ENCODE data around the gene RBM34.
"Not testable (repeated sequence)": the region's sequence is repeated elsewhere in the genome, so short reads cannot be mapped to it uniquely, and the experiment has no call there.

The RBM34 gene, protein sequence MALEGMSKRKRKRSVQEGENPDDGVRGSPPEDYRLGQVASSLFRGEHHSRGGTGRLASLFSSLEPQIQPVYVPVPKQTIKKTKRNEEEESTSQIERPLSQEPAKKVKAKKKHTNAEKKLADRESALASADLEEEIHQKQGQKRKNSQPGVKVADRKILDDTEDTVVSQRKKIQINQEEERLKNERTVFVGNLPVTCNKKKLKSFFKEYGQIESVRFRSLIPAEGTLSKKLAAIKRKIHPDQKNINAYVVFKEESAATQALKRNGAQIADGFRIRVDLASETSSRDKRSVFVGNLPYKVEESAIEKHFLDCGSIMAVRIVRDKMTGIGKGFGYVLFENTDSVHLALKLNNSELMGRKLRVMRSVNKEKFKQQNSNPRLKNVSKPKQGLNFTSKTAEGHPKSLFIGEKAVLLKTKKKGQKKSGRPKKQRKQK

DNA sequence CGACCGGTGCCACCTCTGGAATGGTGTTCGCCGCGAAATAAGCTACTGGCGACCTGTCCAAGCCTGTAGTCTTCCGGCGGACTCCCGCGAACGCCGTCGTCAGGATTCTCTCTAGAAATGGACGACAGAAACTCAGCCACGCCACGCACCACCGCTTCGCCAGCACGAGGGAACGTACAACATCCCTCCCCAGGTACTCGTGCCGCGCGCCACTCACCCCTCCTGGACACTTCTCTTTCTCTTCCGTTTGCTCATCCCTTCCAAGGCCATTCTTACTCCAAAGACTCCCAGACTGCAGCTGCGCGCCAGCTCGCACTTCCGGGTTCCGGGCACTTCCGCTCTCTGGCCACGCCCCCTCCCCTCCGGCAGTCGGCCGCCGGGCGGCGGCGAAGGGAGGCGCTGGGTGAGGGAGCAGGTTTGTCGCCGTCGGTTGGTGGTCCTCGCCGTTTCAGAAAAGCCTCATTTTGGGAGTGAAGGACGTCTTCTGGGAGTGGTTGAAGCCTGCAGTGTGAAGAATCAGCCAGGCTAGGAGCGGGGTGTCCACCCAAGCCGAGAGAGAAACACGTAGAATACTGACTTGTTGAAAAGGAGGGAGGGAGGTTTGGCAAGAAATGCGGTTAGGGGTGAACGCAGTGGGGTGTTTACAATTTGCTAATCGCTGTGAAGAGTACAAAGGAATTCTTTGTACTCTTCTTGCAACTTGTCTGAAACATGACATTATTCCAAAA, at the start of gene RBM34:
TSS of gene RBM34 (minus strand) at position 294 of the 728 bp plus-strand sequence. CDS start at position 270, 24 bp downstream.
- DNase-seq = peak; percentile 39 to 93 (median 82)

DNA sequence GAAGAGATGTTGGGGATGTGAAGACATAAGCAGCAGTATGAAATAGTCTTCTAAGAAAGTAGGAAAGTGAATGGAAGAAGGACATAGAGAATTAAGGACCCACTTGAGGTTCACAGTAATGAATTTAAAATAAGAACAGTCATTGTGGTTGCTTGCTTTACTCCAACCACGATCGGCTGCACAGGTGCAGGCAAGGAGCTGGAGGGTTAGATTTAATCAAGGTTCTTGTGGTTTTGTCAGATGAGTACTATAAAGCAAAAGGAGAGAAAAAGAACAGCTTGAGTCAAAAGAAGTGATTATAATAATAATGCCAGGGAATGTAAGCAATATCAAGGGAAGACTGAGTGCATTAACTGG, 46.1 kb upstream of the RBM34 start:
- no peak for DNase-seq

DNA sequence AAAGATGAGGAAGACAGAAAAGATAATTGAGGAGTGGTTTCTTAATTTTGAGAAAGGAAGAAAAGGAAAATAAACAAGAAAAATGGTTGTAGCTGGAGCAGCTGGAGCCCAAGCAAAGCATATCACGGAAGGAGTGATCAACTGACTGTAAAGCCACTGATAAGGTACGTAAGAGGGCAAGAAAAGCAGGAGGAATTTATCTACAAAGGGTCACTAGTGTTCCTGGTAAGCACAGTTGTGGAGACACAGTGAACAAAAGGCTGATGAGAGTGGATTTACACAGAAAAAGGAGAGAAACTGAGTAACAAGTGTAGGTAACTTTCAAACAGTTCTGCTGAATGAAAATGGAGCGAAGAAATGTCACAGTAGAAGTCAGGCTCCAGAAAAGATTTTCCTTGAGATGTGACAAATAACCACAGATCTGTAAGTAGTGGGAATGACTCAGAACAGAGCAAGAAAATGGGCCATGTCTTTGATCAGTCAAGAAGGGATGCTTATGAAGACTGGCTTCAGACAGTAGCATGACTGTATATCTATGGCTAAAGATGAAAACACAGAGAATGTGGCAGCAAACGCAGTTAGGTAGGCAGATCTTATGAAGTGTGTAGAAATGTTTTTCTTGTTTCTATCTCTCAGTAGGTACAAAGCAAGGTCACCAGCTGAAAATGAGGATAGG, 45.6 kb upstream of the RBM34 start:
- DNase-seq = no peak

DNA sequence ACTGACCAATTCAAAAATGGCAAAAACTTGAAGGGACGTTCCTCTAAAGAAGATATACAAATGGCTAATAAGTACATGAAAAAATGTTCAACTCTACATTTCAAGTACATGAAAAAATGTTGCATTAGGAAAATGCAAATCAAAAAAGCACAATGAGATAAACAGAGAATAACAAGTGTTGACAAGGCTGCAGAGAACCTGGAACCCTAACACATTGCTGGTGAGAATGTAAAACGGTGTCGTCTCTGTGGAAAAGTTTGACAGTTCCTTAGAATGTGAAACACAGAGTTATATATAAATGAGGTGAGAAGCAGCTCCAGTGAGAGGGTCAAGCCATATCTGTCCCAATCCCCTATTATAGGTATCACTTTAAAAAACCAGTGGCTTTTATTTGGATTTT, 44.6 kb upstream of the RBM34 start:
- DNase-seq = no peak

DNA sequence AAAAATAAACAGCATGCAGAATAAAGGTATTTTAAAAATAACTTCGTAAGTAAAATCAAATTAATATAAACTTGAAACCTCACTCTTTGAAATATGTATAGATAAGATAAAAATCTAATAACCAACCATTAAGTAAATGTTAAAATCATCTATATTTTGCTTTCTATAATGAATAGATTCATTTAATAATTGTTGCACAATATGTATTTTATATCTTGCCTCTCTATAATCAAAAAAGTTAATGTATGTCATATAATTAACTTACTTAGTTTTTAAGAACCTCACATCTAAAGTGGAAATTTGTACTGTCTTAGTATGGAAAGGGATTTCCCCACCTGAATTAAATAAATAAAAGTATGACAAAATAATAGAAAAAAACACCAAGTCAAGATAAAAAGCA, 42.4 kb upstream of the RBM34 start:
- DNase-seq = no peak

DNA sequence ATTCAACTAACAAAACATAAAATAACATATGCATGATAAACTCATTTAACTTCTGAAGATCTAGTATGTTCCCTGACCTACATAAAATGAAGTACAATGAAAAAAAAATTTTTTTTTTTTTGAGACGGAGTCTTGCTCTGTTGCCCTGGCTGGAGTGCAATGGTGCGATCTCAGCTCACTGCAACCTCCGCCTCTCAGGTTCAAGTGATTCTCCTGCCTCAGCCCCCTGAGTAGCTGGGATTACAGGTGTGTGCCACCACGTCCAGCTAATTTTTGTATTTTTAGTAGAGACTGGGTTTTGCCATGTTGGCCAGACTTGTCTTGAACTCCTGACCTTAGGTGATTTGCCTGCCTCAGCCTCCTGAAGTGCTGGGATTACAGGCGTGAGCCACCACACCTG, 41.4 kb upstream of the RBM34 start:
- DNase-seq = not testable (repeated sequence)

DNA sequence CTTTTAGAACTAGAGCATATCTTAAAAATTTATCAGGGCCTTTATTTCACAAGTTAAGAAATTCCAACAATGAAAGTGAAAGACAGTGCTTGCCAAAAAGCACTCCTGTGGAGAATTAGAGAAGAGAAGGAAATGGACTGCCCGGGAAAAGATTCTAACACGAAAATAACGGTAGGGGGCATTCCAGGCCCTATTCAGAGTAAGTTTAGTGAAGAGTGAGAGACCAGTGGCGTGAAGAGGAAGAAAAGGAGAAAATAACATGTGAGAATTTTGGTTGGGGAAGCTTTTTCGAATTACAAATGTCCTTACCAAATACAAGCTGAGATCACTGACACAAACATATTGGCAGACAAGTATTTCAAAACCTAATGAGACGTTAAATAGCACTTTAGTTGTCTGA, 38.4 kb upstream of the RBM34 start:
- no peak for DNase-seq

DNA sequence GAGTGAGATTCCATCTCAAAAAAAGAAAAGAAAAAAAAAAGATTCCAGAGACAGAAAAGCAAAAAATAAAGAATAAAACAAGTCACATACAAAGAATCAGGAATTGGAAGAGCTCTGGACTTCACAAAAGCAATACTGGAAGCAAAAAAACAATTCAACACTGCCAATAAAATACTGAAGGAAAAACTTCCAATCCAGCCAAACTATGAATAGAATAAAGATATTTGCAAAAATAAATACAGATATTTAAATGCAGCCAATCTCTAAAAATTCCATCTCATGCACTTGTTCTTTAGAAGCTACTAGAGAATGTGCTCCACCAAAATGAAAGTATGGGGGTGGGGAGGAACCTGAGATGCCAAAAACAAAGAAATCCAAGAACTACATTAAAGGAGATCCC, 29.4 kb upstream of the RBM34 start:
- no peak for DNase-seq

DNA sequence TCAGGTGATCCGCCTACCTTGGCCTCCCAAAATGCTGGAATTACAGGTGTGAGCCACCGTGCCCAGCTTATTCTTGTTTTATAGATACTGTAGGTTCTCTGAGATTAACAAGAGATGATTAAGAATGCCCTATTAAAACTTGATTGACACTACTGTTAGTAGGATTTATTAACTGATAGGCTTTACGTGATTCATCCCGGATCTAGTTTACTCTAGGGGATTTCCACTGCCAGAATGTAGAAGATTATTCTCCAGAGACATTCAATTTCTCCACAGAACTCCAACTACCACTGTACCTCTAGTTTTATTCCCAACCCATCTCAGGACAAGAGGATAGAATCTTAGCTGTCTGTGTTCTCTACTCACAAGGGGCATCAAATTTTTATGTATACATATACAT, 26.3 kb upstream of the RBM34 start:
- DNase-seq = no peak

DNA sequence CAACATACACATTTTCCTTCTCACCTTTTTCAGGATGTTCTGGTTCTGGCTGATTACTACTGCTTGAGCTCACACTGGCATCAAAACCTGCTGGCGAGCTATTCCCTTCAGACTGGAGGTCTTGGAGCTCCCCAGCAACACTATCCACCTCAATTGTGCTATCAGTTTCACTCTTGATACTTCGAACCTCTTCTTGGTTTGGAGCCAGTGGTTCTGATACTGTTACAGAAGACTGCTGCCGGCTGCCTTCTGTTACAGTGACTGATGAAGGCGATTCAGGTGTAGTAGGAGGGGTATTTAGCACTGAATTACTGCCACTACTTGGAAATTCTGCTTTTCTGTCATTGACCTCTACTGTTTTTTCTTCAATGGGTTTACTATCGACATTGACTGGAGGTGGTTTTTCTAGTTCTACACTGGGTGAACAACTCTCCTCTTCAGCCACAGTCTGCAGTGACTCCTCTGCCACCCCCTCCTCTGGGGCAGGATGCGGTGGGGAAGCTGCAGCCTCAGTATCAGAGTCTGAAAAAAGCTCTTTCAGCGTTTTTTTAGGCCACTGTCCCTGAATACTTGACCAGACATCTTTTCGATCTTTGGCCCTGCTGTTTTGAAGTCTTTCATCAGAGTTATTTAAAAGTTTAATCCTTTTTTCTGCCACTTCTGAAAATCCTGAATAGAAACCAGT, 20.7 kb upstream of the RBM34 start:
- no peak for DNase-seq

DNA sequence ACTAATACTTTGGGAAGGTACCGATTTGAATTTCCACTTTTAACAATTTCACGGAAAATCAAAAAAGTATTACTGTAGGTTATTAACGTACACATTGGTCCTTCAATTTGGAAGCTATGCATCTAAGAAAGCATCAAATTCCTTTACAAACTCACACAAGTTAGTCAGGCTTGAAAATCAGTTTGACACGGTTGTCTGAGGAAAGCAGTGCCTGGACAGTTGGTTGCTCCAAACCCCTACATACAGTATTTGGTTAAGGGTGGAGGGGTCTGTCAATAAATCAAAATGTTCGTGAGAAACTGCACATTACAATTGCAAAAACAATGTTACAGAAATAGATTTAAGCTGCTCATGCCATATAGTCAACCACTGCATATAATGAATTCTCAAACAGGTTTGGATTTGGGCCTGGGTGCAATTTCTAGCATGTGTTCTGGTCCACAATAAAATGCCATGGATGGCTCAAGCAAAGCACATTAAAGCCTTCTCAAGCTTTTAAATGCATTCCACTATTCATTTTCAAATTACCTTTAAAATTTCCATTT, 19.9 kb upstream of the RBM34 start:
- no peak for DNase-seq

DNA sequence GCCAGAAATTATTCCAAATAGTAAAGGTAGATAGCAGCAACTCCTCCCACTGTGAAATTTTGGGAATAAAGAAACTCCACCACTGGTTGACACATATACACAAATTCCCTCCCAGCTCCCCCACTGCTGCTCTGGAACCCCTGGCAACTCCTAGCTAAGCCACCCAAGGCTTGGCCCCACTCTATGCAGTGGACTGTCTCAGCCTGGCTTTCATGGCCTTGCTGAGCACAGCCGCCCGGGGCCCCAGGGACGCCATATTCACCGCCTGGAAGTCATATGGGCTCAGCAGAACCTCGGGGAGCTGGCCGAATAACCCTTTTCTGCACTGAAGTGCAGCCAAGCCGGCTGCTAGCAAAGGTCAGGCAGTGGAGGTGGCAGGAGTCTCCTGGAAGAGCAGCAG, 15.4 kb upstream of the RBM34 start:
- DNase-seq = no peak

DNA sequence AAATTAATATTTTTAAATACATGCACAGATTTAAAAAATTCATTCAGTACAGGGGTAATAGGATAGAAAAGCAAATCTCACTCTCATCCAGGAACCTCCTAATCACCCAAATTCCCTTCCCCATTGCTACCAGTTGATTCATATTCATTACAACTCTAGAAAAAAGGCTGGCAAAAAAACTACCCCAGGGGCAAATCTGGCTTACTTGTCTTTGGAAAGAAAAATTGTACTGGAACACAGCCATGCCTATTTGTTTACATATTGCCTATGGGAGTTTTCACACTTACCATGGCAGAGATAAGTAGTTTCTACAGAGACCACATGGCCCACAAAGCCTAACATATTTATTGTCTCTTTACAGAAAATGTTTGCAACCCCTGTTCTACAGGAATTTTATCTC, 8.9 kb upstream of the RBM34 start:
- DNase-seq = no peak

DNA sequence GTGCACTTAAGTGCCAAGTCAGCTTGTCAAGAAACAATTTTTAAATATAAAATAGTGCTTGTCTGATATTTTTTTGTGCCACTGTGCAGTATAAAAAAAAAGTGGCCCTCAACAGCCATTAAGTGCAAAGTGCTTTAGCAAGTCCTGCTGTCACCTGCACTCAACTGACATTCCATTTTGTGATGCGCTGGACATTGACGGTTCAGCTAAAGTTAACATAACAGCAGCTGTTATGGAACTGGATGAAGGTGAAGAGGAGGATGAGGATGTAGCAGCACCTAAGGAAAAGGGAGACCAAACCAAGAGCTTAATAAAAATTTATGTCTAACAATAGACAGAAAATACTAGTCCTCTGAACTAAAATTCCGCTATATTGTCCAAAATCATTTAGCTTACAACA, 7.3 kb upstream of the RBM34 start:
- DNase-seq = no peak

DNA sequence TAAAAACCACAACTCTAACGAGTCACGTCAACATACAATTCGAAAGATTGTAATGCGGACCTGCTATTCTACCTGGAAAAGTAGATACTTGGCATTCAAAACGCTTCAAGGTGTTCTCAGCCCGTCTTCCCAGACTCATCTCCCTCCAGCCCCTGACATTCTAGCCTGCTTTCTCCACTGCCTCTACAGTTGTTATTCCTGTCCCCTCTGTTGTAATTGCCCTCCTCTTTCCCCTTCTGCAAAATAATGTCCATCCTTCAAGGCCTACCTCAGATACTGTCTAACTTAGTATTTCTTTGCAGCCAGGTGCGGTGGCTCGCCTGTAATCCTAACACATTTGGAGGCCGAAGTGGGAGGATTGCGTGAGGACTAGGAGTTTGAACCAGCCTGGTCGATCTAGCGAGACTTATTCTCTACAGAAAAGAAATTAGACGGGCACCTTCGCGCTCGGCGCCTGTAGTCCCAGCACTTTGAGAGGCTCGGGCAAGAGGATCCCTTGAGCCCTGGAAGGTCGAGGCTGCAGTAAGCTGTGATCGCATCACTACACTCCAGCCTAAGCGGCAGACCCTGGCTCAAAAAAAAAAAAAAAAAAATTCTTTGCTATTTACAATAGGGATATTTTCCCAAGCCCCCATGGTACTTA, 756 bp upstream of the RBM34 start:
- DNase-seq = no peak

DNA sequence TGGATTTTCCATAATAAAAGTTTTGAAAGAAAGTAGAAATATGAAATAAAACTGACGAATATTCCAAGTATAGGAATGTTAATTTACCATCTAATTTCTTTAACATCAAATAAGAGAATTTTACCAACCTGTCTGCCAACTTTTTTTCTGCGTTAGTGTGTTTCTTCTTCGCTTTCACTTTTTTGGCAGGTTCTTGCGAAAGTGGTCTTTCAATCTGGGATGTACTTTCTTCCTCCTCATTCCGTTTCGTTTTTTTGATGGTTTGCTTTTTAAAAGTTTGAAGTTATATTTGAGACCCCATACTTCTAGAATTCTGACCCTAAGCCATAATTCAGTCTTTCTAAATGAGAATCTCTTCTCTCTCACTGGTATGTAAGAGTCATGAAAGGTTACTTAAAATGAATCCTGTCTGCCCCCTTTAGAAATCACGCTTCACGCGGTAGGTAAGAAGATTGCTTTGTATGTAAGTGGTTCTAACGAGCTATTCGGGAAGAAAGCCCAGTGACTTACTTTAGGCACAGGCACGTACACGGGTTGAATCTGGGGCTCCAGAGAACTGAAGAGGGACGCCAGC, 580 bp downstream of the RBM34 start:
- DNase-seq = peak in 1 of 56 donors; percentile 45

DNA sequence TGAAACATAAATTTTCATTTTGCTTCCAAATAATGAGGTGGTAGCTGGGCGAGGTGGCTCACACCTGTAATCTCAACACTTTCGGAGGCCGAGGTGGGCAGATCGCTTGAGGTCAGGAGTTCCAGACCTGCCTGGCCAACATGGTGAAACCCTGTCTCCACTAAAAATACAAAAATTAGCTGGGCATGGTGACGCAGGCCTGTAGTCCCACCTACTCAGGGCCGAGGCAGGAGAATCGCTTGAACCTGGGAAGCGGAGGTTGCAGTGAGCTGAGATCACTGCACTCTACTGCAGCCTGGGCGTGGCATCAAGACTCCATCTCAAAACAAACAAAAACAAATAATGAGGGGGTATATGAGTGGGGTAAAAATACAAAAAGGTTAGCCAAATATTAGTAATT, 1.1 kb downstream of the RBM34 start:
- DNase-seq = not testable (repeated sequence)

DNA sequence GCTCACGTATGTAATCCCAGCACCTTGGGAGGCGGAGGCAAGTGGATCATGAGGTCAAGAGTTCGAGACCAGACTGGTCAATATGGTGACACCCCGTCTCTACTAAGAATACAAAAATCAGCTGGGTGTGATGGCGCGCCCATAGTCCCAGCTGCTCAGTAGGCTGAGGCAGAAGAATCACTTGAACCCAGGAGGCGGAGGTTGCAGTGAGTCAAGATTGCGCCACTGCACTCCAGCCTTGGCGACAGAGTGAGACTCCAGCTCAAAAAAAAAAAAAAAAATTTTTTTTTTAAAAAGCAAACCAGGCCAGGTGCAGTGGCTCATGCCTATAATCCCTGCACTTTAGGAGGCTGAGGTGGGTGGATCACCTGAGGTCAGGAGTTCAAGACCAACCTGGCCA, 1.8 kb downstream of the RBM34 start:
- DNase-seq = not testable (repeated sequence)

DNA sequence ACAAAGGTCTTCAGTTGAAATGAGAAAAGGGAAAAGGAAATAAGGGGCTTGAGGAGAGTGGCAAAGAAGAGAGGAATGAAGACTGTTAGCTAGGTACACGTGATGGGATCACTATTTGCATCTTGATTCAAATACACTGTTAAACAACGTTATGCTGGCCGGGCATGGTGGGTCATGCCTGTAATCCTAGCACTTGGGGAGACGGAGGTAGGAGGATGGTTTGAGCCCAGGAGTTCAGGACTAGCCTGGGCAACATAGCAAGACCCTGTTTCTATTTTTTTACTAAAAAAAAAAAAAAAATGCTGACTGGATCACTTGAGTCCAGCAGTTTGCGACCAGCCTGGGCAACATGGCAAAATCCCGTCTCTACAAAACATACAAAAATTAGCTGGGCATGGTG, 2.4 kb downstream of the RBM34 start:
- no peak for DNase-seq

DNA sequence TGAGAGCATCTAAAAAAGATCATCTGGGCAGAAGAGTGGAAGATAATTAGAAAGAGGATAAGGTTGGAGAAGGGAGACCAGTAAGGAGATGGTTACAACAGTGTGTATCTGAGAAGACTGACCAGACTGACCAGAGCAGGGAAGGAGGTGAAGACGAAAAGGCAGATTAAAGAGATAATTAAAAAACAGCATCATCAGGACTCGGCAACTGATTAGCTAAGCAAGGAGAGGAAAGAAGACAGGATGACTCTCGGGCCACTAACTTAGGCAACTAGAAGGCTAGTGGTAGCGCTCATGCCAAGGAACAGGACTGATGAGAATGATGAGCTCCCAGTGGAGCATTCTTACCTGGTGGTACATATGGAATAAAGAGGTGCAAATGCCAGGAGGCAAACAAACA, 3.9 kb downstream of the RBM34 start:
- DNase-seq = no peak

DNA sequence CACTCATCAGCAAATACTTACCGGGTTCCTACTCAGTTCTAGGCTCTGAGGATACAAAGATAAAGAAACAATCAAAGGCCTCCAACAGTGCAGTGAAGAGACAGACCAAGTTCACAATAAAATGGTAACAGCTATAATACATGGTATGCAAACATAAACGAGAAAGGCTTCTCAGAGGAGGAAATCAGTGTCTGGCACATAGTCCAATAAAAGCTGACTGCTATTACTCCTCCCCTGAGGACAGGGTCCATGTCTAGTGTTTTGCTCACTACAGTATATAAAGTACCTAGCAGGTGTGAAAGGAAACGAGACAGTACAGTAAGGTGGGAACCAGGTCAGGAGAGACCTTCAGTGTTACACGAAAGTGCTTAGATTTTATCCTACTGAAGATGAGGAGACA, 4.3 kb downstream of the RBM34 start:
- no peak for DNase-seq

Data from amygdala (tissue), 56 donors.